Aortic smooth muscle cell (primary cell): ENCODE results near the gene ZMYM4. TPM values are rescaled to one million over a fixed set of nuclear protein-coding genes. Genes with fewer than 3 reads are reported as not detected.

Source experiments
- total RNA-seq: library from RNA; depleted of rRNA; stranded (reverse); fragments of >200 nt; gene quantifications from 2 replicates; pipeline ENCODE4 v1.2.3, GENCODE V29; 2014

ZMYM4 gene
- 27.6 and 33.3 TPM in 2 replicates for total RNA-seq

DNA sequence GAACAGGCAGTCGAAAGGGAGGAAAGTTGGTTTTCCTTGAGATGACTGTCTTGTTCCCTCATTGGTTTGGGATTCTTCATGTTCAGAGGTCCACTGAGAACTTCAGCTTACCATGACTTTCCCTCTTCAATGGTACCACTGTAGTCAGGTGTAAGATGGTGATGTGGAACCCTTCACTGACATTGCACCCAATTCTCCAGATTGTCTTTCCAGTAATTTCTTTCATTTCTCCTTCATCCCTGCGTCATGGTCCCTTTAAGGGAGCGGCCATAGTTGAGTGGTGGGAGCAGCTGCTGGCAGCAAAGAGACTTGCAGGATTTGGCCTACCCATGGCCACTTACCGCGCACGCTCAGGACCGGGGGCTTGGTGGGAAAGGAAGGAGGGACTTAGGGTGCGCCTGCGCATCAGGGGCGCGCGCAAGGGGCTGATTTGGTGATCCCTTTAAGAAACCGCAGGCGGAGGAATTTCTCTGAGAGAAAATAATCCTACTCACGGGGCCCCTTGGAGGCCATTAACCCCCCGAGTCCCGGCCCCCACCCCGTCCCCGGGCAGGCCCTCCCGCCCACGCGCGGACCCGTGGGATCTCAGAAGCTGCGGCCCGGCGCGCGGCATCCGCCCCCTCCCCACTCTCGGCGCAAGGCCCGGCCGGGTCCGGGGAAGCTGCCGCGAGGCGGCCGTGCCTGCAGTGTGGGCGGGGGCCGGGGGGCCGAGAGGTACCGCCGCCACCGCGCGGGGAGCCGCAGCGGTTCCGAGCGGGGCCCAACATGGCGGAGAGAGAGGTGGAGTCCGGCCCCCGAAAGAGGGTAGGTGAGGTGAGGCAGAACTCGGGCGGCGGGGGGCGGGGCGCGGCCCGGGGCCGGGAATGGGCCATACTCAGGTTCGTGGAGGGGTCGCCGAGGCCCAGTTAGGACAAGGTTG lies at the start of gene ZMYM4:
ZMYM4 (plus strand) TSS at position 428 of the 919 bp plus-strand sequence; CDS start at position 766, 338 bp downstream.

Other genes starting within 250 kb of the ZMYM4 start
- gene ZMYM6, start 236.8 kb upstream of the ZMYM4 start, total RNA-seq = 14.7 and 15.2 TPM in 2 replicates
- 11.8 and 12.3 TPM in 2 replicates for gene ZMYM1, start 189.3 kb upstream of the ZMYM4 start, total RNA-seq
- 315 and 339 TPM in 2 replicates for gene SFPQ, start 75.6 kb upstream of the ZMYM4 start, total RNA-seq